Measurements from ENCODE around the gene DTNBP1.

Gene DTNBP1

GRCh38 chr6:15517600-15517999 is 145.2 kb downstream of the DTNBP1 start:
- no peak for DNase-seq (ENCODE audit: low read depth in 1 of 2, low spot score in 1 of 2)

- no peak for DNase-seq (ENCODE audit: low read depth in 1 of 2, low spot score in 1 of 2)
Observed at GRCh38 chr6:15516923-15517560, 145.8 kb downstream of the DTNBP1 start.

- no peak for DNase-seq (ENCODE audit: low read depth in 1 of 2, low spot score in 1 of 2)
Observed at GRCh38 chr6:15516378-15516777, 146.4 kb downstream of the DTNBP1 start.

GRCh38 chr6:15515660-15516375 is 147.0 kb downstream of the DTNBP1 start:
- DNase-seq (ENCODE audit: low read depth in 1 of 2, low spot score in 1 of 2) = no peak

GRCh38 chr6:15515226-15515625 is 147.6 kb downstream of the DTNBP1 start:
- no peak for DNase-seq (ENCODE audit: low read depth in 1 of 2, low spot score in 1 of 2)

- DNase-seq (ENCODE audit: low read depth in 1 of 2, low spot score in 1 of 2) = no peak
Observed at GRCh38 chr6:15513801-15514711, 148.8 kb downstream of the DTNBP1 start.

- DNase-seq (ENCODE audit: low read depth in 1 of 2, low spot score in 1 of 2) = no peak
Observed at GRCh38 chr6:15513131-15513771, 149.6 kb downstream of the DTNBP1 start.

- DNase-seq (ENCODE audit: low read depth in 1 of 2, low spot score in 1 of 2) = no peak
Observed at GRCh38 chr6:15512721-15513120, 150.1 kb downstream of the DTNBP1 start.

GRCh38 chr6:15512126-15512525 is 150.7 kb downstream of the DTNBP1 start:
- DNase-seq (ENCODE audit: low read depth in 1 of 2, low spot score in 1 of 2) = no peak

- DNase-seq (ENCODE audit: low read depth in 1 of 2, low spot score in 1 of 2) = no peak
Observed at GRCh38 chr6:15511248-15512125, 151.3 kb downstream of the DTNBP1 start.

GRCh38 chr6:15510536-15511247 is 152.1 kb downstream of the DTNBP1 start:
- DNase-seq (ENCODE audit: low read depth in 1 of 2, low spot score in 1 of 2) = no peak

GRCh38 chr6:15510121-15510520 is 152.7 kb downstream of the DTNBP1 start:
- DNase-seq (ENCODE audit: low read depth in 1 of 2, low spot score in 1 of 2) = no peak

GRCh38 chr6:15509335-15509933 is 153.4 kb downstream of the DTNBP1 start:
- no peak for DNase-seq (ENCODE audit: low read depth in 1 of 2, low spot score in 1 of 2)

GRCh38 chr6:15508931-15509330 is 153.9 kb downstream of the DTNBP1 start:
- DNase-seq (ENCODE audit: low read depth in 1 of 2, low spot score in 1 of 2) = no peak

GRCh38 chr6:15508441-15508871 is 154.4 kb downstream of the DTNBP1 start:
- DNase-seq (ENCODE audit: low read depth in 1 of 2, low spot score in 1 of 2) = no peak

GRCh38 chr6:15507746-15508145 is 155.1 kb downstream of the DTNBP1 start:
- no peak for DNase-seq (ENCODE audit: low read depth in 1 of 2, low spot score in 1 of 2)

GRCh38 chr6:15507221-15507620 is 155.6 kb downstream of the DTNBP1 start:
- no peak for DNase-seq (ENCODE audit: low read depth in 1 of 2, low spot score in 1 of 2)

- DNase-seq (ENCODE audit: low read depth in 1 of 2, low spot score in 1 of 2) = no peak
Observed at GRCh38 chr6:15506066-15506465, 156.8 kb downstream of the DTNBP1 start.

GRCh38 chr6:15505463-15505918 is 157.3 kb downstream of the DTNBP1 start:
- no peak for DNase-seq (ENCODE audit: low read depth in 1 of 2, low spot score in 1 of 2)
